HUES64 (cell line): ENCODE measurements around the gene SHC4.
"Not testable (repeated sequence)": the region's sequence is repeated elsewhere in the genome, so short reads cannot be mapped to it uniquely, and the experiment has no call there.

Experiments
- H3K27ac ChIP-seq: 2 replicates; pipeline ENCODE4 v1.7.0; 2013; ENCODE audit warnings: low read depth, low read length, inconsistent platforms
- H3K27me3 ChIP-seq: 2 replicates; pipeline ENCODE4 v1.6.1; 2013; ENCODE audit warnings: mild to moderate bottlenecking, low read length; ENCODE audit not compliant: insufficient read depth
- H3K36me3 ChIP-seq: 2 replicates; pipeline ENCODE4 v1.6.1; 2013; ENCODE audit warnings: mild to moderate bottlenecking, low read length; ENCODE audit not compliant: insufficient read depth
- H3K4me1 ChIP-seq: 2 replicates; pipeline ENCODE4 v1.6.1; 2013; ENCODE audit warnings: mild to moderate bottlenecking, low read length, moderate library complexity; ENCODE audit not compliant: insufficient read depth
- H3K4me3 ChIP-seq: 2 replicates; pipeline ENCODE4 v1.5.1; 2013; ENCODE audit warnings: mild to moderate bottlenecking, low read length, moderate library complexity
- H3K9ac ChIP-seq: 2 replicates; pipeline ENCODE4 v1.6.1; 2013; ENCODE audit warnings: mild to moderate bottlenecking, low read depth, low read length
- H3K9me3 ChIP-seq: 2 replicates; pipeline ENCODE4 v1.6.1; 2013; ENCODE audit warnings: low read depth, low read length; ENCODE audit not compliant: insufficient read depth
- WGBS: fragments of 150-250, 120-280 bp; methylation state at CpG from one replicate; pipeline ENCODE4 v1.1.7; 2013; ENCODE audit warnings: missing lambda C conversion rate; 5-methylcytosine and 5-hydroxymethylcytosine counted together

SHC4 gene

GRCh38 chr15:48862705-48863104 is 101.0 kb downstream of the SHC4 start:
- no peak overlapping the region for H3K9ac ChIP-seq
- no peak overlapping the region for H3K27ac ChIP-seq

GRCh38 chr15:48861813-48862431 is 101.8 kb downstream of the SHC4 start:
- Histone ChIP-seq H3K4me3 (no peak overlapping the region), H3K4me1 (peaks cover 22% of the 10 kb centered on the region), H3K27ac (no peak overlapping the region), H3K9me3 (no peaks in the 10 kb centered on the region), H3K36me3 (no peaks in the 10 kb centered on the region), H3K9ac (no peak overlapping the region), H3K27me3 (no peaks in the 10 kb centered on the region)
- WGBS = no CpG with 5 or more reads among the region's 1 CpG

More at GRCh38 chr15:48862705-48863104, 101.0 kb downstream of the SHC4 start:
- H3K4me1 ChIP-seq = peaks cover 15% of the 10 kb centered on the region; the same call in 1 of the 2 replicates
- H3K36me3 ChIP-seq = no peaks in the 10 kb centered on the region
- no peak overlapping the region for H3K4me3 ChIP-seq
- WGBS = 93% methylated on average over 1 of the region's 1 CpG
- H3K9me3 ChIP-seq = no peaks in the 10 kb centered on the region
- H3K27me3 ChIP-seq = no peaks in the 10 kb centered on the region

- H3K27ac ChIP-seq = no peak overlapping the region
- no peaks in the 10 kb centered on the region for H3K36me3 ChIP-seq
- no peaks in the 10 kb centered on the region for H3K27me3 ChIP-seq
- WGBS = 98% methylated on average over 2 of the region's 2 CpGs
- peaks cover 28% of the 10 kb centered on the region for H3K4me1 ChIP-seq
- H3K9ac ChIP-seq = no peak overlapping the region
- H3K9me3 ChIP-seq = no peaks in the 10 kb centered on the region
- H3K4me3 ChIP-seq = no peak overlapping the region
Measured at GRCh38 chr15:48859426-48859825, 104.3 kb downstream of the SHC4 start.

- Histone ChIP-seq H3K4me1 (peaks cover 28% of the 10 kb centered on the region), H3K9me3 (no peaks in the 10 kb centered on the region), H3K27ac (no peak overlapping the region), H3K9ac (no peak overlapping the region), H3K27me3 (no peaks in the 10 kb centered on the region), H3K36me3 (no peaks in the 10 kb centered on the region), H3K4me3 (no peak overlapping the region)
- 91% methylated on average over 2 of the region's 2 CpGs for WGBS
Measured at GRCh38 chr15:48858401-48858800, 105.3 kb downstream of the SHC4 start.

- Histone ChIP-seq H3K9ac (no peak overlapping the region), H3K9me3 (no peaks in the 10 kb centered on the region), H3K4me3 (no peak overlapping the region), H3K36me3 (no peaks in the 10 kb centered on the region), H3K27ac (peak overlapping the region; percentile 70; the same call in 1 of the 2 replicates), H3K4me1 (peaks cover 22% of the 10 kb centered on the region), H3K27me3 (no peaks in the 10 kb centered on the region)
- WGBS = 23% methylated on average over 2 of the region's 2 CpGs
Measured at GRCh38 chr15:48856942-48857341, 106.8 kb downstream of the SHC4 start.

- no peaks in the 10 kb centered on the region for H3K27me3 ChIP-seq
- peaks cover 22% of the 10 kb centered on the region for H3K4me1 ChIP-seq
- 36% methylated on average over 6 of the region's 6 CpGs for WGBS
- H3K36me3 ChIP-seq = no peaks in the 10 kb centered on the region
- no peaks in the 10 kb centered on the region for H3K9me3 ChIP-seq
- no peak overlapping the region for H3K4me3 ChIP-seq
- H3K9ac ChIP-seq = no peak overlapping the region
- H3K27ac ChIP-seq = peak overlapping the region; percentile 51; the same call in 1 of the 2 replicates
Measured at GRCh38 chr15:48855501-48856440, 107.9 kb downstream of the SHC4 start.

GRCh38 chr15:48854434-48854833 is 109.3 kb downstream of the SHC4 start:
- not testable (repeated sequence) for H3K4me3 ChIP-seq, H3K9ac ChIP-seq, H3K9me3 ChIP-seq, H3K36me3 ChIP-seq, H3K27ac ChIP-seq, H3K27me3 ChIP-seq
- 97% methylated on average over 3 of the region's 3 CpGs for WGBS
- peaks cover 22% of the 10 kb centered on the region for H3K4me1 ChIP-seq

GRCh38 chr15:48851956-48852355 is 111.8 kb downstream of the SHC4 start:
- H3K4me3 ChIP-seq = no peak overlapping the region
- no peaks in the 10 kb centered on the region for H3K27me3 ChIP-seq
- no peak overlapping the region for H3K27ac ChIP-seq
- H3K9ac ChIP-seq = no peak overlapping the region
- peaks cover 15% of the 10 kb centered on the region for H3K4me1 ChIP-seq
- H3K9me3 ChIP-seq = no peaks in the 10 kb centered on the region
- H3K36me3 ChIP-seq = no peaks in the 10 kb centered on the region

- Histone ChIP-seq H3K4me3 (no peak overlapping the region), H3K36me3 (no peaks in the 10 kb centered on the region), H3K9me3 (no peaks in the 10 kb centered on the region), H3K9ac (no peak overlapping the region), H3K27ac (no peak overlapping the region), H3K27me3 (no peaks in the 10 kb centered on the region), H3K4me1 (peaks cover 2% of the 10 kb centered on the region; the same call in 1 of the 2 replicates)
- 85% methylated on average over 2 of the region's 2 CpGs for WGBS
Measured at GRCh38 chr15:48850648-48851047, 113.1 kb downstream of the SHC4 start.

- H3K27ac ChIP-seq = no peak overlapping the region
- no CpG with 5 or more reads among the region's 1 CpG for WGBS
- no peak overlapping the region for H3K9ac ChIP-seq
- H3K9me3 ChIP-seq = no peaks in the 10 kb centered on the region
- H3K4me3 ChIP-seq = no peak overlapping the region
- H3K36me3 ChIP-seq = no peaks in the 10 kb centered on the region
- H3K27me3 ChIP-seq = no peaks in the 10 kb centered on the region
- no peaks in the 10 kb centered on the region for H3K4me1 ChIP-seq
Measured at GRCh38 chr15:48845123-48845522, 118.6 kb downstream of the SHC4 start.

GRCh38 chr15:48842501-48842900 is 121.2 kb downstream of the SHC4 start:
- H3K36me3 ChIP-seq = no peaks in the 10 kb centered on the region
- H3K4me3 ChIP-seq = no peak overlapping the region
- H3K9ac ChIP-seq = no peak overlapping the region
- no peak overlapping the region for H3K27ac ChIP-seq
- WGBS = 94% methylated on average over 5 of the region's 6 CpGs
- no peaks in the 10 kb centered on the region for H3K4me1 ChIP-seq
- no peaks in the 10 kb centered on the region for H3K9me3 ChIP-seq
- no peaks in the 10 kb centered on the region for H3K27me3 ChIP-seq
